ENCODE results near the gene KCNQ1. TPM values are rescaled to one million over a fixed set of nuclear protein-coding genes. Genes with fewer than 3 reads are reported as not detected.

KCNQ1 gene
- polyA plus RNA-seq, 1 of the 3 experiments (the other 2 are of a cell fraction): 0.05 TPM

DNA sequence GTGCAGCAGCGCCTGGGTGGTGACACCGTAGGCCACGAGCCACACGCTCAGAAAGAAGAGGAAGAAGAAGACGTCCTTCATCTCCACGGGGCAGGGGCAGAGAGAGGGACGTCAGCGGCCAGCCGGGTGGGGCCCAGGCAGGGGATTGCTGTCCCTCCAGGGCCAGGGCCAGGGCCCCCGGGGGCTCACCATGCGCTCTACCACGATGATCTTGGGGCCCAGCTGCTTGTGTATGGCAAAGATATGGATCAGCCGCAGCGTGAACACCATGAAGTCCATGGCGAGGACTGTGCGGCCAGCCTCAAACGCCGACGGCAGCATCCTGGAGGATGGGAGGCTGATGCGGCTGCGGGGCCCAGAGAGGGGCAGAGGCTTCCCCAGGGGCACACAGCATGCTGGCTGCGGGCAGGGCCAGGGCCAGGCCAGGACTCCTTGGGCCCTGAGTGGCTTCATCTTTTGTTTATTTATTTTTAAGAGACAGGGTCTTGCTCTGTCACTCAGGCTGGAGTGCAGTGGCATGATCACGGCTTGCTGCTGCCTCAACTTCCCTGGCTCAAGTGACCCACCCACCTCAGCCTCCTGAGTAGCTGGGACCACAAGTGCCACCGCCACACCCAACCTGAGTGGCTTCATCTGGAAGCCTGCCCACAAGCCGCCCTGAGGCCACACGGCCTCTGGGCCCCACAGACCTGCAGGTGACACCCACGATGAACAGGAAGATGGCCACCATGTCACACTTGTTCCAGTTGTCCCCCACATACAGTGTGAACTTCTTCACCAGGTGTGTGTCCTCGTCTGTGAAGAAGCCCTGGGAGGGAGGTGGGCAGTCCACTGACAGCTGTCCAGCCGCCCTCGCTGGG is 33.1 kb upstream of the KCNQ1 start (continued):
- TF ChIP-seq NFIC (IDR thresholded peaks at IDR 0.05; ENCODE audit: borderline replicate concordance): no peak
- no peak for TF ChIP-seq RFX5 (IDR thresholded peaks at IDR 0.05; ENCODE audit: low read length)
- no peak for TF ChIP-seq FOXM1 (IDR thresholded peaks at IDR 0.05; ENCODE audit: low read depth)

DNA sequence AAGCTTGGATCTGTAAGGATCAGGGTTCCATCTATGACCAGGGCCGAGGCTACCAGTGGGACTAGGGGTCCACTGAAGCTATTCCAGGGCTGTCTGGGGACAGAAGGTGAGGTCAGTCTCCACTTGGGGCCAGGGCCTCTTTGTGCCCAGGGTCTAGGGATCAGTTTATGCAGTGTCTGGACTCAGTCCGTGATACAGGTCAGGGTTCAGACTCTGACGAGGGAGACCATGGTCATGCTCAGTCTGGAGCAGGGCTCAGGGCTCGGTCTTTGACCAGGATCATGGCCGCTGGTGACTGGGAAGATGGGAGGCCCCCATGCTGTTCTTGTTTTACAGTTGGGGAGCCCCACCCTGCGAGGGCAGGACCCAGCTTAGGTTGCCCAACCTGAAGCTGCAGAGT is 32.5 kb upstream of the KCNQ1 start:
- H3K4me3 ChIP-seq (ENCODE audit: low read depth in 2 of 2, low read length in 1 of 2): no peak overlapping the region
- no peaks in the 10 kb centered on the region for H3K4me1 ChIP-seq (ENCODE audit: control insufficient read depth in 1 of 2, insufficient read depth in 2 of 2, low read depth in 1 of 2, low read length in 1 of 2)
- H3K27ac ChIP-seq (ENCODE audit: low read depth in 2 of 2, low read length in 1 of 2): no peak overlapping the region
- POLR2A ChIA-PET: no interaction called here
- no peak overlapping the region for H2AFZ ChIP-seq (ENCODE audit: low read depth)
- H3K9ac ChIP-seq: no peak overlapping the region
- no peaks in the 10 kb centered on the region for H3K27me3 ChIP-seq (ENCODE audit: insufficient read depth)
- H3F3A ChIP-seq (replicated peaks; ENCODE audit: insufficient read depth): no peaks in the 10 kb centered on the region
- WGBS (ENCODE audit: low lambda C conversion rate): 62% methylated on average over 4 of the region's 6 CpGs
- H3K4me2 ChIP-seq: no peak overlapping the region
- H3K79me2 ChIP-seq (ENCODE audit: insufficient read depth): no peaks in the 10 kb centered on the region
- DNase-seq: no peak
- no peaks in the 10 kb centered on the region for H3K36me3 ChIP-seq (replicated peaks in 1 of 2; ENCODE audit: control insufficient read depth in 1 of 2, insufficient read depth in 2 of 2, low read length in 1 of 2)
- no peaks in the 10 kb centered on the region for H3K9me2 ChIP-seq
- CTCF ChIA-PET: interaction anchor here (0.6 to 5.1 kb wide), 7 partner anchors 7 to 515 kb away, joined by 3 to 70 read pairs (median 5); no protein-coding TSS in a partner anchor
- H4K20me1 ChIP-seq (ENCODE audit: insufficient read depth): no peaks in the 10 kb centered on the region
- no peaks in the 10 kb centered on the region for H3K9me3 ChIP-seq
- TF ChIP-seq FOSL2 (IDR thresholded peaks at IDR 0.05; ENCODE audit: borderline replicate concordance, low read depth): no peak
- no peak for TF ChIP-seq TEAD4 (IDR thresholded peaks at IDR 0.05; ENCODE audit: borderline replicate concordance, insufficient read depth)
- TF ChIP-seq MAX (IDR thresholded peaks at IDR 0.05; ENCODE audit: low read depth): no peak
- no peak for TF ChIP-seq RCOR1 (IDR thresholded peaks at IDR 0.05; ENCODE audit: low read length)
- no peak for TF ChIP-seq REST (IDR thresholded peaks at IDR 0.05; ENCODE audit: low read depth, low read length)
- TF ChIP-seq FOXM1 (IDR thresholded peaks at IDR 0.05; ENCODE audit: low read depth): no peak
- TF ChIP-seq USF2 (IDR thresholded peaks at IDR 0.05; ENCODE audit: borderline replicate concordance, low read depth, low read length): no peak
- no peak for TF ChIP-seq RXRA (IDR thresholded peaks at IDR 0.05; ENCODE audit: borderline replicate concordance, low read depth)
- no peak for TF ChIP-seq YY1 (IDR thresholded peaks at IDR 0.05; ENCODE audit: low read depth)
- no peak for TF ChIP-seq GABPA (IDR thresholded peaks at IDR 0.05; ENCODE audit: low read depth)
- TF ChIP-seq USF1 (IDR thresholded peaks at IDR 0.05; ENCODE audit: borderline replicate concordance, low read depth): no peak
- no peak for TF ChIP-seq RAD21 (IDR thresholded peaks at IDR 0.05; ENCODE audit: low read length)
- no peak for TF ChIP-seq NRF1 (IDR thresholded peaks at IDR 0.05; ENCODE audit: low read depth, low read length)
- TF ChIP-seq TAF1 (IDR thresholded peaks at IDR 0.05; ENCODE audit: borderline replicate concordance, low read depth, low read length): no peak
- no peak for TF ChIP-seq RFX5 (IDR thresholded peaks at IDR 0.05; ENCODE audit: low read length)
- TF ChIP-seq, protein P1, sequence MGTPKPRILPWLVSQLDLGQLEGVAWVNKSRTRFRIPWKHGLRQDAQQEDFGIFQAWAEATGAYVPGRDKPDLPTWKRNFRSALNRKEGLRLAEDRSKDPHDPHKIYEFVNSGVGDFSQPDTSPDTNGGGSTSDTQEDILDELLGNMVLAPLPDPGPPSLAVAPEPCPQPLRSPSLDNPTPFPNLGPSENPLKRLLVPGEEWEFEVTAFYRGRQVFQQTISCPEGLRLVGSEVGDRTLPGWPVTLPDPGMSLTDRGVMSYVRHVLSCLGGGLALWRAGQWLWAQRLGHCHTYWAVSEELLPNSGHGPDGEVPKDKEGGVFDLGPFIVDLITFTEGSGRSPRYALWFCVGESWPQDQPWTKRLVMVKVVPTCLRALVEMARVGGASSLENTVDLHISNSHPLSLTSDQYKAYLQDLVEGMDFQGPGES (IDR thresholded peaks at IDR 0.05; ENCODE audit: low read depth, low read length): no peak

Measured in SK-N-SH (cell line).